Measurements from ENCODE around the gene RAB7B. TPM values are rescaled to one million over a fixed set of nuclear protein-coding genes. Genes with fewer than 3 reads are reported as not detected.

The RAB7B gene
- total RNA-seq, 4 donors from 2014 or later: 6.0 to 37.2 (median 24.0) TPM

DNA sequence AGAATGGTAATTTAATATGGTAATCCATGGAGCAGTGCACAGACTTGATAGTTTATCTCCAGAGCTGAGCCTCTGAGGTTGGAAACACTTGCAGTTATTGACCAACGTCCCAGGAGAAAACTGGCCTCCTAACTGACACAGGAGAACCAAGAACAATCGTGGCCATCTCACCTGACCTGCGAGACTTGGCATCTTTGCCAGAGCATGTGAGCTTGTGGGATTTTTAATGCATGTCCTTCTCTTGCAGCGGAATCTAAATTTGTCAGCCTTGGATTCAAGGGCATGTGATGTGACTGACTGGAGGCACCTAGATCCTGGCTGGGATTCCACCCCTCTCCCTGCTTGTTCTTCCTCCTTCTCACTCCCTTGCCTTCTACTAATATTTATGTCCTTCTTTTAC lies 32.1 kb downstream of the RAB7B start:
- no peak for DNase-seq (ENCODE audit: low spot score in 2 of 2)
- WGBS, 2 donors: 86 to 89% methylated on average over 4 of the region's 4 CpGs
- intact Hi-C loops (cut with DNase I; ENCODE audit: low total_unique reads): no loop called here

DNA sequence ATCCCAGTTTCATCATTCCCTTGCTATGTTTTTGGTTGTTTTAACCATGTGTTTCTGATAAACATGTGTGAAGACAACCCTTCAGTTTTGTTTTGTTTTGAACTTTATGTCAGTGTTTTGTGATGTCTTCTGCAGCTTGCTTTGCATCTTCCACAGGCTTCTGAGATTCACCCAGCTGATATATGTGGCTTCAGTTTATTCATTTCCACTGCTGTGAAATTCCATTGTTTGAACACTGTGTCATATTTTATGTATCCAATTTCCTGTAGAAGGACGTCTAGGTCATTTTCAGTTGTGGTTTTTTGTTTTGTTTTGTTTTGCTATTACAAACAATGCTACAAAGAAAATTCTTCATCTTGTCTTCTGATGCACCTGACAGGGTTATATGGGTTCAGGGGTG lies 32.7 kb downstream of the RAB7B start:
- 38 to 44% methylated on average over 1 of the region's 1 CpG for WGBS, 2 donors

More for the DNA sequence above, 32.1 kb downstream of the RAB7B start:
- no peak overlapping the region for H3K4me3 ChIP-seq (ENCODE audit: low read depth, poor library complexity, severe bottlenecking)
- TF ChIP-seq, protein P1, sequence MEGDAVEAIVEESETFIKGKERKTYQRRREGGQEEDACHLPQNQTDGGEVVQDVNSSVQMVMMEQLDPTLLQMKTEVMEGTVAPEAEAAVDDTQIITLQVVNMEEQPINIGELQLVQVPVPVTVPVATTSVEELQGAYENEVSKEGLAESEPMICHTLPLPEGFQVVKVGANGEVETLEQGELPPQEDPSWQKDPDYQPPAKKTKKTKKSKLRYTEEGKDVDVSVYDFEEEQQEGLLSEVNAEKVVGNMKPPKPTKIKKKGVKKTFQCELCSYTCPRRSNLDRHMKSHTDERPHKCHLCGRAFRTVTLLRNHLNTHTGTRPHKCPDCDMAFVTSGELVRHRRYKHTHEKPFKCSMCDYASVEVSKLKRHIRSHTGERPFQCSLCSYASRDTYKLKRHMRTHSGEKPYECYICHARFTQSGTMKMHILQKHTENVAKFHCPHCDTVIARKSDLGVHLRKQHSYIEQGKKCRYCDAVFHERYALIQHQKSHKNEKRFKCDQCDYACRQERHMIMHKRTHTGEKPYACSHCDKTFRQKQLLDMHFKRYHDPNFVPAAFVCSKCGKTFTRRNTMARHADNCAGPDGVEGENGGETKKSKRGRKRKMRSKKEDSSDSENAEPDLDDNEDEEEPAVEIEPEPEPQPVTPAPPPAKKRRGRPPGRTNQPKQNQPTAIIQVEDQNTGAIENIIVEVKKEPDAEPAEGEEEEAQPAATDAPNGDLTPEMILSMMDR (IDR thresholded peaks at IDR 0.05): no peak
- TF ChIP-seq POLR2A (IDR thresholded peaks at IDR 0.05): no peak

DNA sequence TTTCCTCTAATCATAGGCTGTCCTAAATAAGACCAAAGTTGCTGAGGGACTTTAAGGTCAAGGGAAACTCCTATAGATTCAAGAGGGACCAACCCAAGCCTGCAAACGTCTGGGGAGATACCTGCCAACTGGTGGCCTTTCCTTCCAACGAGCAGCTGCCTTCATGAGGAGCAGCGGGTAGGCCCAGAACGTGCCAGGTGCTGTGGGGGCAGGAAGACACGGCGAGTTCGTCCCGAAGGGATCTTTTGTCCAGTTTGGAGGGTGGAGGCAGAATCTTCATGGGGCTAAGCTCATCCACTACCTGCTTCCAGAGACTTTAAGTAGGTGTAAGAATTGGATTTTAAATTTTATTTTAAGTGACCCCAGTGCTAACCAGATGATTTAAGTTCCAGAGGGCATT lies 34.0 kb downstream of the RAB7B start:
- intact Hi-C loops (cut with DNase I; ENCODE audit: low total_unique reads): no loop called here

More for the DNA sequence above, 32.7 kb downstream of the RAB7B start:
- intact Hi-C loops (cut with DNase I; ENCODE audit: low total_unique reads): no loop called here
- no peak for TF ChIP-seq POLR2A (IDR thresholded peaks at IDR 0.05)
- TF ChIP-seq, protein P1 (IDR thresholded peaks at IDR 0.05): no peak
- H3K4me3 ChIP-seq (ENCODE audit: low read depth, poor library complexity, severe bottlenecking): no peak overlapping the region
- no peak for DNase-seq (ENCODE audit: low spot score in 2 of 2)

DNA sequence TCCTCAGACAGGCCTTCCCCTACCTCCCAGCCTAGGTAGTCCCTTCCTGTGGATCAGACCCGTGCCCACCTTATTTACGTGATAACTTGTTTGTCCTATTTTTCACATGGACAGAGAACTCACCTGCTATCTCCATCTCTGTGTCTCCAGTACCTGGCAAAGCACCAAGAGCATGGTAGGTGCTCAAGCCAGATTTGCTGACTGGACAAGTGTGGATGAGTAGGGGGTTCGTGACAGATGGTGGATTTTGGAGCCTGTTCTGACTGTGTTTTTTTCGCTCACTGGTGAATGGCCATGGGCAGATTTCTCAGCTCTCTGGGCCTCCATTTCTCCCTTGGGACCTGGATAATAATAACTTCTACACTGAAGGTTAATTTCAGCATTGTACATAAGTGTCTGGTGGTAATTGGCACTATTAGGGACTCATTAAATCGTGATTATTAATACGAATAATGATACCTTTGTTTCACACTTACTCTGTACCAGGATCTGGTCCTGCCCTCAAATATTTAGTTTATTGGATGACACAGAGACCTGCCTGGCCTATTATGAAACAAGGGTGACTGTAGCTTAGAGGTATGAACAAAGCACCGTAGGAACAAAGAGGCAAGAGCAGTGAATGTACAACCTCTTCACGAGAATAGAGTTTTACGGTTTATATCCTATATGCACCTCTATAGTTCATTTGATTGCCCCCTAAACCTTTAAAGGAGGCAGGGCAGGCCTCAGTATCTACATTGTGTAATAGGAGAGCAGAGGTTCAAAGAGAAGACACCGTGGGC lies 35.5 kb downstream of the RAB7B start:
- DNase-seq (ENCODE audit: low spot score in 2 of 2): no peak
- 80 to 81% methylated on average over 10 of the region's 10 CpGs for WGBS, 2 donors
- intact Hi-C loops (cut with DNase I; ENCODE audit: low total_unique reads): no loop called here
- H3K4me3 ChIP-seq (ENCODE audit: low read depth, poor library complexity, severe bottlenecking): no peak overlapping the region
- no peak for TF ChIP-seq POLR2A (IDR thresholded peaks at IDR 0.05)
- TF ChIP-seq, protein P1 (IDR thresholded peaks at IDR 0.05): no peak

More for the DNA sequence above, 34.0 kb downstream of the RAB7B start:
- DNase-seq (ENCODE audit: low spot score in 2 of 2): no peak
- no peak overlapping the region for H3K4me3 ChIP-seq (ENCODE audit: low read depth, poor library complexity, severe bottlenecking)
- TF ChIP-seq, protein P1 (IDR thresholded peaks at IDR 0.05): no peak
- no peak for TF ChIP-seq POLR2A (IDR thresholded peaks at IDR 0.05)
- 82 to 86% methylated on average over 8 of the region's 8 CpGs for WGBS, 2 donors

DNA sequence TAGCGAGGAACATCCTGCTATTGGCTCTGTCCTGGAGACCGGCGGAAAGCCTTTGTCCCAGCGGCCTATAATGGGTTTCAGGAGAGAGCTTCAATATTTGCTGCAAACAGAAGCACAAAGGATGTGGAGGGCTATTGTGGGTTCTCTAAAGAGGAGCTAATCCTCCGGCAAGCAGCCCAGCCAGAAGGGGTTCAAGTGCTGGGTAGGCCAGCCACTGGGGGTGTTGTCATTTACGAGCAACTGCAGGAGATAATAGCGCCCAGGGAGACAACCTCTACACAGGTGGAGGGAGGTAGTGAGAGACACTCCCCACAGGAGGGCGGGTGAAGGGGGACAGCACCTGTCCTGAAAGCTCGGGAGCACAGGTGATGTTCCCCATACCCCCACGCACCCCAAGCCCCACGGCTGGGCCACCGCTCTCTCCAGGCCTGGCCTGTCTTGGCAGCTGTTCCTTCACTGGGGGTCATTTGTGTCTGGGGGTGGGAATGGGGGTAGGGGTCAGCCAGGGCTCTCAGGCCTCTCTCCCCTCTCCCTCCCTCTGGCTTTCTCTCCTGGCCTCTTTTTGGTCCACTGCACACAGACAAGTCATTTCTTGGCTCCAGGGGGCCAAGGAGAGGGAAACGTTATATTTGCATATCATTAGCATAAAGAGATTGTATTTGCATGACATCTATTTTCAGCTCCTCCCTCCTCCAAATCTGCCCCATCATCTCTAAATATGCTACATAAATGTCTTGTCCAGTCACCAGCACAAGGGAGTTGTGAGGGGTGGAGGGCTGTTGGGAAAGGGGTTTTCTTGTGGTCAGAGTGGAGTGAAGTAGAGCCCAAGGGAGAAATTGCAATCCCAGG lies 37.9 kb downstream of the RAB7B start:
- no peak overlapping the region for H3K4me3 ChIP-seq (ENCODE audit: low read depth, poor library complexity, severe bottlenecking)
- TF ChIP-seq, protein P1 (IDR thresholded peaks at IDR 0.05): no peak
- no peak for TF ChIP-seq POLR2A (IDR thresholded peaks at IDR 0.05)
- WGBS, 2 donors: 91 to 94% methylated on average over 9 to 12 of the region's 13 CpGs
- no peak for DNase-seq (ENCODE audit: low spot score in 2 of 2)
- intact Hi-C loops (cut with DNase I; ENCODE audit: low total_unique reads): no loop called here

All from lower leg skin (tissue), 4 donors.